ENCODE measurements around the gene RANGAP1.

Gene RANGAP1

GRCh38 chr22:41310336-41310735, 24.3 kb upstream of the RANGAP1 start:
- no peak for DNase-seq (ENCODE audit: low read depth)

GRCh38 chr22:41308544-41308947, 22.6 kb upstream of the RANGAP1 start:
- TF ChIP-seq CTCF (conservative IDR thresholded peaks at IDR 0.05; ENCODE audit: control insufficient read depth, insufficient read depth, low read depth, low read length) = no peak
- DNase-seq (ENCODE audit: low read depth) = peak; percentile 55
- no peak overlapping the region for H3K4me3 ChIP-seq (ENCODE audit: control insufficient read depth, low read depth, low read length)

More at GRCh38 chr22:41310336-41310735, 24.3 kb upstream of the RANGAP1 start:
- H3K4me3 ChIP-seq (ENCODE audit: control insufficient read depth, low read depth, low read length) = no peak overlapping the region
- TF ChIP-seq CTCF (conservative IDR thresholded peaks at IDR 0.05; ENCODE audit: control insufficient read depth, insufficient read depth, low read depth, low read length) = no peak

- H3K4me3 ChIP-seq (ENCODE audit: control insufficient read depth, low read depth, low read length) = no peak overlapping the region
- DNase-seq (ENCODE audit: low read depth) = peak; percentile 84
- TF ChIP-seq CTCF (conservative IDR thresholded peaks at IDR 0.05; ENCODE audit: control insufficient read depth, insufficient read depth, low read depth, low read length) = no peak
Measured at GRCh38 chr22:41308054-41308453, 22.1 kb upstream of the RANGAP1 start.

- DNase-seq (ENCODE audit: low read depth) = peak; percentile 89
- H3K4me3 ChIP-seq (ENCODE audit: control insufficient read depth, low read depth, low read length) = no peak overlapping the region
- TF ChIP-seq CTCF (conservative IDR thresholded peaks at IDR 0.05; ENCODE audit: control insufficient read depth, insufficient read depth, low read depth, low read length) = no peak
Measured at GRCh38 chr22:41305646-41306045, 19.7 kb upstream of the RANGAP1 start.

GRCh38 chr22:41302811-41303210, 16.8 kb upstream of the RANGAP1 start:
- peak overlapping the region; percentile 81 for H3K4me3 ChIP-seq (ENCODE audit: control insufficient read depth, low read depth, low read length)
- no peak for DNase-seq (ENCODE audit: low read depth)
- TF ChIP-seq CTCF (conservative IDR thresholded peaks at IDR 0.05; ENCODE audit: control insufficient read depth, insufficient read depth, low read depth, low read length) = no peak

GRCh38 chr22:41302021-41302767, 16.2 kb upstream of the RANGAP1 start:
- peak overlapping the region; percentile 81 for H3K4me3 ChIP-seq (ENCODE audit: control insufficient read depth, low read depth, low read length)
- no peak for TF ChIP-seq CTCF (conservative IDR thresholded peaks at IDR 0.05; ENCODE audit: control insufficient read depth, insufficient read depth, low read depth, low read length)
- no peak for DNase-seq (ENCODE audit: low read depth)

Measured in fibroblast of mammary gland (primary cell).